ENCODE data around the gene DGKH.

DGKH gene

GRCh38 chr13:42011601-42012350, 36.7 kb upstream of the DGKH start:
- POLR2A ChIA-PET, result no interaction called here
- DNase-seq (ENCODE audit: extremely low spot score), result no peak
- TF ChIP-seq CTCF (IDR thresholded peaks at IDR 0.05; ENCODE audit: control extremely low read depth, extremely low read depth, low read depth, missing control alignments), result no peak
- CTCF ChIA-PET, result interaction anchor here (1.3 kb wide), 1 partner anchor 13 kb away, joined by 4 read pairs; no protein-coding TSS in a partner anchor

GRCh38 chr13:42014119-42014518, 34.3 kb upstream of the DGKH start:
- DNase-seq (ENCODE audit: extremely low spot score), result no peak
- TF ChIP-seq CTCF (IDR thresholded peaks at IDR 0.05; ENCODE audit: control extremely low read depth, extremely low read depth, low read depth, missing control alignments), result no peak
- CTCF ChIA-PET, result interaction anchor here (1.3 kb wide), 1 partner anchor 13 kb away, joined by 3 read pairs; no protein-coding TSS in a partner anchor
- POLR2A ChIA-PET, result no interaction called here

- ChIA-PET CTCF (interaction anchor here (1.4 kb wide), 1 partner anchor 13 kb away, joined by 3 read pairs; no protein-coding TSS in a partner anchor), POLR2A (no interaction called here)
- no peak for DNase-seq (ENCODE audit: extremely low spot score)
- TF ChIP-seq CTCF (IDR thresholded peaks at IDR 0.05; ENCODE audit: control extremely low read depth, extremely low read depth, low read depth, missing control alignments), result no peak
Observed at GRCh38 chr13:42017264-42017663, 31.2 kb upstream of the DGKH start.

GRCh38 chr13:42021851-42022250, 26.6 kb upstream of the DGKH start:
- CTCF ChIA-PET, result interaction anchor here (1.1 kb wide), 1 partner anchor 13 kb away, joined by 3 read pairs; no protein-coding TSS in a partner anchor
- no peak for TF ChIP-seq CTCF (IDR thresholded peaks at IDR 0.05; ENCODE audit: control extremely low read depth, extremely low read depth, low read depth, missing control alignments)
- DNase-seq (ENCODE audit: extremely low spot score), result no peak
- POLR2A ChIA-PET, result no interaction called here

GRCh38 chr13:42022336-42022735, 26.1 kb upstream of the DGKH start:
- CTCF ChIA-PET, result interaction anchor here (1.1 kb wide), 1 partner anchor 12 kb away, joined by 3 read pairs; no protein-coding TSS in a partner anchor
- POLR2A ChIA-PET, result no interaction called here
- TF ChIP-seq CTCF (IDR thresholded peaks at IDR 0.05; ENCODE audit: control extremely low read depth, extremely low read depth, low read depth, missing control alignments), result no peak
- DNase-seq (ENCODE audit: extremely low spot score), result no peak

GRCh38 chr13:42022796-42023493, 25.5 kb upstream of the DGKH start:
- ChIA-PET CTCF (interaction anchor here (1.1 kb wide), 1 partner anchor 12 kb away, joined by 3 read pairs; no protein-coding TSS in a partner anchor), POLR2A (no interaction called here)
- DNase-seq (ENCODE audit: extremely low spot score), result no peak
- no peak for TF ChIP-seq CTCF (IDR thresholded peaks at IDR 0.05; ENCODE audit: control extremely low read depth, extremely low read depth, low read depth, missing control alignments)
